CD8-positive, alpha-beta memory T cell (primary cell): ENCODE results near the gene IRAK3. TPM values are rescaled to one million over a fixed set of nuclear protein-coding genes. Genes with fewer than 3 reads are reported as not detected.

Experiments used
- CTCF ChIA-PET: fragments of 350-600 bp; sonication (Branson Sonifier 250); formaldehyde crosslinking; loops from one replicate; lab custom pipeline; 2021; ENCODE audit warnings: antibody characterized with exemption; lab: Charles Lee
- POLR2A ChIA-PET: fragments of 350-600 bp; sonication (Branson Sonifier 250); formaldehyde crosslinking; loops from one replicate; lab custom pipeline; 2021; ENCODE audit warnings: antibody characterized with exemption; lab: Charles Lee
- DNase-seq, 5 donors: peaks; one replicate each; pipeline versions ENCODE4 v3.0.0 to v3.0.0-alpha.2; 2020 to 2022; ENCODE audit warnings: mixed read lengths in 1 of 5
- H3K27ac ChIP-seq: one replicate; pipeline ENCODE4 v1.7.0; 2013; ENCODE audit warnings: low read depth, mild to moderate bottlenecking, low read length, moderate library complexity
- H3K27me3 ChIP-seq: 2 replicates; pipeline ENCODE4 v1.7.0; 2013; ENCODE audit warnings: low read length, mild to moderate bottlenecking; ENCODE audit not compliant: insufficient read depth, poor library complexity, severe bottlenecking
- H3K36me3 ChIP-seq: 2 replicates; pipeline ENCODE4 v1.7.0; 2013; ENCODE audit warnings: mild to moderate bottlenecking, low read length, moderate library complexity; ENCODE audit not compliant: insufficient read depth
- H3K4me1 ChIP-seq: 2 replicates; pipeline ENCODE4 v1.7.0; 2013; ENCODE audit warnings: mild to moderate bottlenecking, low read length, moderate library complexity; ENCODE audit not compliant: insufficient read depth
- H3K4me3 ChIP-seq: 2 replicates; pipeline ENCODE4 v1.7.0; 2013; ENCODE audit warnings: mild to moderate bottlenecking, low read length
- H3K9me3 ChIP-seq: 2 replicates; pipeline ENCODE4 v1.7.0; 2013; ENCODE audit warnings: mild to moderate bottlenecking, low read length
- H3K27ac Mint-ChIP-seq, 8 donors: one replicate each; pipeline ENCODE4 v1.8.0; 2020 to 2021; ENCODE audit warnings: mixed read lengths in 8 of 8, mild to moderate bottlenecking in 6 of 8, inconsistent platforms in 3 of 8, moderate library complexity in 3 of 8
- H3K27me3 Mint-ChIP-seq, 2 donors: one replicate each; pipeline ENCODE4 v1.8.0; 2020 to 2021; ENCODE audit warnings: mixed read lengths in 2 of 2, mild to moderate bottlenecking in 1 of 2, moderate library complexity in 1 of 2
- H3K36me3 Mint-ChIP-seq, 3 donors: one replicate each; pipeline ENCODE4 v1.8.0; 2020 to 2021; ENCODE audit warnings: mixed read lengths in 3 of 3, inconsistent platforms in 1 of 3, mild to moderate bottlenecking in 1 of 3
- H3K4me1 Mint-ChIP-seq, 3 donors: one replicate each; pipeline ENCODE4 v1.8.0; 2020 to 2021; ENCODE audit warnings: mixed read lengths in 3 of 3, inconsistent platforms in 1 of 3, mild to moderate bottlenecking in 1 of 3
- H3K4me3 Mint-ChIP-seq, 7 donors: one replicate each; pipeline ENCODE4 v1.8.0; 2020 to 2021; ENCODE audit warnings: mixed read lengths in 7 of 7, mild to moderate bottlenecking in 6 of 7, moderate library complexity in 4 of 7, inconsistent platforms in 2 of 7
- H3K9me3 Mint-ChIP-seq, 5 donors: one replicate each; pipeline ENCODE4 v1.8.0; 2020 to 2022; ENCODE audit warnings: mixed read lengths in 5 of 5, mild to moderate bottlenecking in 3 of 5, moderate library complexity in 2 of 5, inconsistent platforms in 1 of 5
- polyA plus RNA-seq: library from polyadenylated mRNA; unstranded; fragments of 300-500 nt; fragmentation: Illumina TruSeq; gene quantifications from one replicate; pipeline ENCODE4 v1.2.3, GENCODE V29; 2021
- total RNA-seq, 2 experiments: library from RNA; stranded (reverse); gene quantifications; one replicate each; pipeline ENCODE4 v1.2.3, GENCODE V29; 2021

Gene IRAK3
- total and polyA plus RNA-seq, 3 experiments from 2014 or later, result 0.13 to 0.22 TPM; not detected in 1

GRCh38 chr12:66149702-66150398 is 39.2 kb upstream of the IRAK3 start:
- H3K9me3 Mint-ChIP-seq, result no peaks in the 10 kb centered on the region
- peaks cover 0 to 76% (median 14%) of the 10 kb centered on the region in 3 donors for H3K36me3 Mint-ChIP-seq
- H3K4me3 Mint-ChIP-seq, result no peak overlapping the region
- H3K27me3 Mint-ChIP-seq, result no peaks in the 10 kb centered on the region
- ChIA-PET POLR2A (no interaction called here), CTCF (interaction anchor here (1.0 to 1.4 kb wide), 3 partner anchors 10 to 20 kb away, joined by 3 read pairs; partner anchors contain the start of gene TMBIM4)
- Histone ChIP-seq H3K9me3 (no peaks in the 10 kb centered on the region), H3K27ac (no peak overlapping the region), H3K36me3 (peaks cover 17% of the 10 kb centered on the region), H3K27me3 (no peaks in the 10 kb centered on the region), H3K4me3 (no peak overlapping the region), H3K4me1 (peaks cover 4% of the 10 kb centered on the region)
- no peak for DNase-seq
- peaks cover 17 to 33% (median 32%) of the 10 kb centered on the region in 3 donors for H3K4me1 Mint-ChIP-seq
- peak overlapping the region in 4 of 8 donors; percentile 41 to 64 (median 58) for H3K27ac Mint-ChIP-seq

GRCh38 chr12:66152732-66153131 is 36.3 kb upstream of the IRAK3 start:
- POLR2A ChIA-PET, result no interaction called here
- CTCF ChIA-PET, result no interaction called here
- Mint-ChIP-seq H3K4me3 (no peak overlapping the region), H3K27me3 (no peaks in the 10 kb centered on the region), H3K27ac (no peak overlapping the region), H3K36me3 (peaks cover 0 to 61% (median 5%) of the 10 kb centered on the region in 3 donors), H3K9me3 (no peaks in the 10 kb centered on the region), H3K4me1 (peaks cover 31 to 57% (median 54%) of the 10 kb centered on the region in 3 donors)
- Histone ChIP-seq H3K27me3 (no peaks in the 10 kb centered on the region), H3K4me1 (peaks cover 3% of the 10 kb centered on the region), H3K36me3 (peaks cover 12% of the 10 kb centered on the region), H3K27ac (no peak overlapping the region), H3K9me3 (no peaks in the 10 kb centered on the region), H3K4me3 (no peak overlapping the region)
- DNase-seq, result no peak

GRCh38 chr12:66154776-66155175 is 34.2 kb upstream of the IRAK3 start:
- Mint-ChIP-seq H3K4me3 (no peak overlapping the region), H3K27ac (peak overlapping the region in 1 of 8 donors; percentile 14), H3K36me3 (peaks cover 4 to 60% (median 9%) of the 10 kb centered on the region in 3 donors), H3K9me3 (no peaks in the 10 kb centered on the region), H3K4me1 (peaks cover 37 to 61% (median 61%) of the 10 kb centered on the region in 3 donors), H3K27me3 (no peaks in the 10 kb centered on the region)
- ChIA-PET POLR2A (no interaction called here), CTCF (no interaction called here)
- DNase-seq, result no peak
- peaks cover 3% of the 10 kb centered on the region for H3K4me1 ChIP-seq
- no peaks in the 10 kb centered on the region for H3K27me3 ChIP-seq
- H3K9me3 ChIP-seq, result no peaks in the 10 kb centered on the region
- H3K4me3 ChIP-seq, result no peak overlapping the region
- peaks cover 8% of the 10 kb centered on the region for H3K36me3 ChIP-seq
- no peak overlapping the region for H3K27ac ChIP-seq

- H3K27me3 Mint-ChIP-seq, result no peaks in the 10 kb centered on the region
- Histone ChIP-seq H3K36me3 (peaks cover 8% of the 10 kb centered on the region), H3K27ac (no peak overlapping the region), H3K27me3 (no peaks in the 10 kb centered on the region), H3K4me3 (no peak overlapping the region), H3K9me3 (no peaks in the 10 kb centered on the region), H3K4me1 (peaks cover 3% of the 10 kb centered on the region)
- peak overlapping the region in 3 of 8 donors; percentile 24 to 92 (median 61) for H3K27ac Mint-ChIP-seq
- ChIA-PET CTCF (no interaction called here), POLR2A (no interaction called here)
- H3K9me3 Mint-ChIP-seq, result no peaks in the 10 kb centered on the region
- H3K36me3 Mint-ChIP-seq, result peaks cover 8 to 59% (median 14%) of the 10 kb centered on the region in 3 donors
- no peak overlapping the region for H3K4me3 Mint-ChIP-seq
- peaks cover 40 to 69% (median 68%) of the 10 kb centered on the region in 3 donors for H3K4me1 Mint-ChIP-seq
- DNase-seq, result no peak
Measured at GRCh38 chr12:66156654-66157053, 32.4 kb upstream of the IRAK3 start.

GRCh38 chr12:66159123-66159522 is 29.9 kb upstream of the IRAK3 start:
- ChIA-PET CTCF (interaction anchor here (3.0 kb wide), 1 partner anchor 10 kb away, joined by 11 read pairs; the partner anchor contains the start of gene TMBIM4), POLR2A (interaction anchor here (0.8 kb wide), 1 partner anchor 1575 kb away, joined by 9 read pairs; no protein-coding TSS in a partner anchor)
- Mint-ChIP-seq H3K4me3 (no peak overlapping the region), H3K4me1 (peaks cover 55 to 87% (median 84%) of the 10 kb centered on the region in 3 donors), H3K9me3 (peaks cover 0 to under 1% (median 0%) of the 10 kb centered on the region in 5 donors), H3K36me3 (peaks cover 8 to 51% (median 16%) of the 10 kb centered on the region in 3 donors), H3K27me3 (no peaks in the 10 kb centered on the region), H3K27ac (peak overlapping the region in 3 of 8 donors; percentile 0 to 37 (median 6))
- Histone ChIP-seq H3K4me1 (peaks cover 6% of the 10 kb centered on the region), H3K27ac (no peak overlapping the region), H3K9me3 (no peaks in the 10 kb centered on the region), H3K36me3 (peaks cover 7% of the 10 kb centered on the region), H3K27me3 (no peaks in the 10 kb centered on the region), H3K4me3 (no peak overlapping the region)
- no peak for DNase-seq

GRCh38 chr12:66160704-66161103 is 28.3 kb upstream of the IRAK3 start:
- CTCF ChIA-PET, result interaction anchor here (1.4 to 3.0 kb wide), 2 partner anchors 9 to 10 kb away, joined by 3 to 11 read pairs; partner anchors contain the start of gene TMBIM4
- Mint-ChIP-seq H3K4me1 (peaks cover 62 to 88% (median 84%) of the 10 kb centered on the region in 3 donors), H3K27me3 (no peaks in the 10 kb centered on the region), H3K9me3 (peaks cover 0 to 7% (median 0%) of the 10 kb centered on the region in 5 donors), H3K4me3 (peak overlapping the region in 1 of 7 donors; percentile 48), H3K36me3 (peaks cover 21 to 61% (median 23%) of the 10 kb centered on the region in 3 donors), H3K27ac (no peak overlapping the region)
- peaks cover 12% of the 10 kb centered on the region for H3K4me1 ChIP-seq
- no peaks in the 10 kb centered on the region for H3K9me3 ChIP-seq
- no peak for DNase-seq
- no peak overlapping the region for H3K27ac ChIP-seq
- H3K36me3 ChIP-seq, result peaks cover 7% of the 10 kb centered on the region
- POLR2A ChIA-PET, result interaction anchor here (1.1 kb wide), 1 partner anchor 8 kb away, joined by 4 read pairs; no protein-coding TSS in a partner anchor
- H3K4me3 ChIP-seq, result no peak overlapping the region
- H3K27me3 ChIP-seq, result no peaks in the 10 kb centered on the region

GRCh38 chr12:66162701-66163100 is 26.3 kb upstream of the IRAK3 start:
- ChIA-PET POLR2A (no interaction called here), CTCF (no interaction called here)
- H3K4me1 Mint-ChIP-seq, result peaks cover 60 to 86% (median 84%) of the 10 kb centered on the region in 3 donors
- Histone ChIP-seq H3K4me1 (peaks cover 11% of the 10 kb centered on the region), H3K4me3 (no peak overlapping the region), H3K36me3 (peaks cover 13% of the 10 kb centered on the region), H3K9me3 (no peaks in the 10 kb centered on the region), H3K27ac (no peak overlapping the region), H3K27me3 (no peaks in the 10 kb centered on the region)
- no peak overlapping the region for H3K4me3 Mint-ChIP-seq
- H3K27me3 Mint-ChIP-seq, result no peaks in the 10 kb centered on the region
- DNase-seq, result no peak
- H3K9me3 Mint-ChIP-seq, result peaks cover 0 to 7% (median 0%) of the 10 kb centered on the region in 5 donors
- peak overlapping the region in 1 of 8 donors; percentile 15 for H3K27ac Mint-ChIP-seq
- H3K36me3 Mint-ChIP-seq, result peaks cover 28 to 67% (median 29%) of the 10 kb centered on the region in 3 donors

GRCh38 chr12:66163289-66163688 is 25.7 kb upstream of the IRAK3 start:
- H3K27ac ChIP-seq, result no peak overlapping the region
- ChIA-PET CTCF (no interaction called here), POLR2A (no interaction called here)
- no peaks in the 10 kb centered on the region for H3K27me3 Mint-ChIP-seq
- H3K9me3 Mint-ChIP-seq, result peaks cover 0 to 7% (median 0%) of the 10 kb centered on the region in 5 donors
- peak overlapping the region in 5 of 8 donors; percentile 12 to 68 (median 58) for H3K27ac Mint-ChIP-seq
- DNase-seq, result no peak
- H3K4me1 ChIP-seq, result peaks cover 17% of the 10 kb centered on the region
- peak overlapping the region in 1 of 7 donors; percentile 20 for H3K4me3 Mint-ChIP-seq
- H3K4me1 Mint-ChIP-seq, result peaks cover 64 to 90% (median 88%) of the 10 kb centered on the region in 3 donors
- H3K27me3 ChIP-seq, result no peaks in the 10 kb centered on the region
- peaks cover 29 to 66% (median 29%) of the 10 kb centered on the region in 3 donors for H3K36me3 Mint-ChIP-seq
- H3K9me3 ChIP-seq, result no peaks in the 10 kb centered on the region
- no peak overlapping the region for H3K4me3 ChIP-seq
- H3K36me3 ChIP-seq, result peaks cover 13% of the 10 kb centered on the region
